Immature natural killer cell (primary cell): ENCODE measurements around the gene OR8D2. TPM values are rescaled to one million over a fixed set of nuclear protein-coding genes. Genes with fewer than 3 reads are reported as not detected.

Source experiments
- DNase-seq, 3 donors: peaks; one replicate each; pipeline ENCODE4 v3.0.0; 2022; ENCODE audit warnings: mixed read lengths in 1 of 3
- H3K27ac Mint-ChIP-seq, 6 donors: one replicate each; pipeline ENCODE4 v1.8.0; 2020; ENCODE audit warnings: mixed read lengths in 6 of 6, mild to moderate bottlenecking in 5 of 6, inconsistent platforms in 4 of 6, moderate library complexity in 3 of 6
- H3K27me3 Mint-ChIP-seq, 3 donors: one replicate each; pipeline ENCODE4 v1.8.0; 2020 to 2021; ENCODE audit warnings: low read depth in 3 of 3, mild to moderate bottlenecking in 3 of 3, mixed read lengths in 3 of 3, moderate library complexity in 3 of 3, inconsistent platforms in 1 of 3
- H3K36me3 Mint-ChIP-seq, 3 donors: one replicate each; pipeline ENCODE4 v1.8.0; 2020; ENCODE audit warnings: mixed read lengths in 3 of 3, inconsistent platforms in 2 of 3, mild to moderate bottlenecking in 2 of 3
- H3K4me1 Mint-ChIP-seq, 2 donors: one replicate each; pipeline ENCODE4 v1.8.0; 2020; ENCODE audit warnings: inconsistent platforms in 2 of 2, mild to moderate bottlenecking in 2 of 2, mixed read lengths in 2 of 2, moderate library complexity in 1 of 2
- H3K4me3 Mint-ChIP-seq, 5 donors: one replicate each; pipeline ENCODE4 v1.8.0; 2020; ENCODE audit warnings: mild to moderate bottlenecking in 5 of 5, mixed read lengths in 5 of 5, inconsistent platforms in 3 of 5, moderate library complexity in 3 of 5
- H3K9me3 Mint-ChIP-seq, 6 donors: one replicate each; pipeline ENCODE4 v1.8.0; 2020; ENCODE audit warnings: mild to moderate bottlenecking in 6 of 6, mixed read lengths in 6 of 6, inconsistent platforms in 4 of 6, moderate library complexity in 3 of 6
- polyA plus RNA-seq, 3 donors: library from polyadenylated mRNA; unstranded; fragments of 300-500 nt; fragmentation: Illumina TruSeq; gene quantifications; one replicate each; pipeline ENCODE4 v1.2.3, GENCODE V29; 2021

Gene OR8D2
- polyA plus RNA-seq, 3 donors from 2014 or later: not detected

- Mint-ChIP-seq H3K4me1 (no peaks in the 10 kb centered on the region), H3K27me3 (peaks cover 0 to 5% (median 3%) of the 10 kb centered on the region in 3 donors), H3K9me3 (peaks cover 0 to 4% (median 0%) of the 10 kb centered on the region in 6 donors), H3K4me3 (no peak overlapping the region), H3K27ac (no peak overlapping the region), H3K36me3 (no peaks in the 10 kb centered on the region)
- DNase-seq: no peak
Measured at GRCh38 chr11:124311670-124312069, 8.3 kb downstream of the OR8D2 start.

- no peaks in the 10 kb centered on the region for H3K36me3 Mint-ChIP-seq
- no peak for DNase-seq
- H3K9me3 Mint-ChIP-seq: peaks cover 0 to 4% (median 0%) of the 10 kb centered on the region in 6 donors
- H3K4me1 Mint-ChIP-seq: no peaks in the 10 kb centered on the region
- no peak overlapping the region for H3K27ac Mint-ChIP-seq
- H3K27me3 Mint-ChIP-seq: peaks cover 0 to 5% (median 3%) of the 10 kb centered on the region in 3 donors
- H3K4me3 Mint-ChIP-seq: no peak overlapping the region
Measured at GRCh38 chr11:124311269-124311668, 8.7 kb downstream of the OR8D2 start.

GRCh38 chr11:124310721-124311120 is 9.3 kb downstream of the OR8D2 start:
- H3K4me3 Mint-ChIP-seq: no peak overlapping the region
- no peak for DNase-seq
- H3K9me3 Mint-ChIP-seq: peaks cover 0 to 4% (median 0%) of the 10 kb centered on the region in 6 donors
- H3K27me3 Mint-ChIP-seq: peaks cover 0 to 5% (median 3%) of the 10 kb centered on the region in 3 donors
- no peaks in the 10 kb centered on the region for H3K36me3 Mint-ChIP-seq
- H3K27ac Mint-ChIP-seq: no peak overlapping the region
- H3K4me1 Mint-ChIP-seq: no peaks in the 10 kb centered on the region

GRCh38 chr11:124307093-124307492 is 12.9 kb downstream of the OR8D2 start:
- H3K4me1 Mint-ChIP-seq: no peaks in the 10 kb centered on the region
- H3K4me3 Mint-ChIP-seq: no peak overlapping the region
- H3K36me3 Mint-ChIP-seq: no peaks in the 10 kb centered on the region
- no peak overlapping the region for H3K27ac Mint-ChIP-seq
- H3K9me3 Mint-ChIP-seq: peaks cover 0 to 4% (median 0%) of the 10 kb centered on the region in 6 donors
- no peak for DNase-seq
- H3K27me3 Mint-ChIP-seq: peaks cover 3 to 5% (median 3%) of the 10 kb centered on the region in 3 donors

GRCh38 chr11:124302347-124303125 is 17.5 kb downstream of the OR8D2 start:
- H3K4me3 Mint-ChIP-seq: no peak overlapping the region
- H3K4me1 Mint-ChIP-seq: no peaks in the 10 kb centered on the region

GRCh38 chr11:124301548-124301947 is 18.4 kb downstream of the OR8D2 start:
- Mint-ChIP-seq H3K9me3 (no peaks in the 10 kb centered on the region), H3K36me3 (no peaks in the 10 kb centered on the region), H3K4me3 (no peak overlapping the region), H3K27ac (no peak overlapping the region), H3K4me1 (no peaks in the 10 kb centered on the region), H3K27me3 (peaks cover 1 to 5% (median 3%) of the 10 kb centered on the region in 3 donors)
- no peak for DNase-seq

More at GRCh38 chr11:124302347-124303125, 17.5 kb downstream of the OR8D2 start:
- Mint-ChIP-seq H3K27ac (no peak overlapping the region), H3K27me3 (peaks cover 1 to 5% (median 3%) of the 10 kb centered on the region in 3 donors), H3K36me3 (no peaks in the 10 kb centered on the region), H3K9me3 (no peaks in the 10 kb centered on the region)
- DNase-seq: no peak

- Mint-ChIP-seq H3K27ac (no peak overlapping the region), H3K9me3 (no peaks in the 10 kb centered on the region), H3K4me1 (no peaks in the 10 kb centered on the region), H3K27me3 (peaks cover under 1 to 3% (median 1%) of the 10 kb centered on the region in 3 donors), H3K36me3 (no peaks in the 10 kb centered on the region), H3K4me3 (no peak overlapping the region)
- no peak for DNase-seq
Measured at GRCh38 chr11:124297921-124298320, 22.1 kb downstream of the OR8D2 start.

- Mint-ChIP-seq H3K36me3 (no peaks in the 10 kb centered on the region), H3K27me3 (peaks cover 0 to 3% (median 1%) of the 10 kb centered on the region in 3 donors), H3K27ac (no peak overlapping the region), H3K4me3 (no peak overlapping the region), H3K9me3 (peaks cover 0 to 9% (median 0%) of the 10 kb centered on the region in 6 donors), H3K4me1 (no peaks in the 10 kb centered on the region)
- DNase-seq: no peak
Measured at GRCh38 chr11:124296016-124296415, 24.0 kb downstream of the OR8D2 start.

GRCh38 chr11:124294687-124295086 is 25.3 kb downstream of the OR8D2 start:
- Mint-ChIP-seq H3K4me3 (no peak overlapping the region), H3K4me1 (no peaks in the 10 kb centered on the region), H3K9me3 (peaks cover 0 to 10% (median 0%) of the 10 kb centered on the region in 6 donors), H3K36me3 (no peaks in the 10 kb centered on the region), H3K27me3 (peaks cover 0 to 3% (median 1%) of the 10 kb centered on the region in 3 donors), H3K27ac (no peak overlapping the region)
- DNase-seq: no peak

GRCh38 chr11:124285610-124286344 is 34.2 kb downstream of the OR8D2 start:
- Mint-ChIP-seq H3K4me1 (no peaks in the 10 kb centered on the region), H3K9me3 (peaks cover 0 to 8% (median 3%) of the 10 kb centered on the region in 6 donors), H3K27ac (no peak overlapping the region), H3K4me3 (no peak overlapping the region), H3K36me3 (no peaks in the 10 kb centered on the region), H3K27me3 (no peaks in the 10 kb centered on the region)
- no peak for DNase-seq

- Mint-ChIP-seq H3K36me3 (no peaks in the 10 kb centered on the region), H3K9me3 (peaks cover 0 to 10% (median 5%) of the 10 kb centered on the region in 6 donors), H3K4me1 (peaks cover 11 to 14% of the 10 kb centered on the region in 2 donors)
Measured at GRCh38 chr11:124278261-124278660, 41.7 kb downstream of the OR8D2 start.

GRCh38 chr11:124277804-124278203 is 42.2 kb downstream of the OR8D2 start:
- H3K4me1 Mint-ChIP-seq: peaks cover 11 to 14% of the 10 kb centered on the region in 2 donors
- H3K27me3 Mint-ChIP-seq: peaks cover 0 to 2% (median 0%) of the 10 kb centered on the region in 3 donors
- H3K36me3 Mint-ChIP-seq: no peaks in the 10 kb centered on the region
- no peak for DNase-seq
- peaks cover 0 to 10% (median 4%) of the 10 kb centered on the region in 6 donors for H3K9me3 Mint-ChIP-seq
- no peak overlapping the region for H3K4me3 Mint-ChIP-seq
- no peak overlapping the region for H3K27ac Mint-ChIP-seq

More at GRCh38 chr11:124278261-124278660, 41.7 kb downstream of the OR8D2 start:
- no peak for DNase-seq
- Mint-ChIP-seq H3K27ac (no peak overlapping the region), H3K4me3 (no peak overlapping the region), H3K27me3 (peaks cover 0 to 2% (median 0%) of the 10 kb centered on the region in 3 donors)

GRCh38 chr11:124277207-124277606 is 42.8 kb downstream of the OR8D2 start:
- Mint-ChIP-seq H3K27me3 (peaks cover 0 to 2% (median 0%) of the 10 kb centered on the region in 3 donors), H3K4me1 (peaks cover 11 to 14% of the 10 kb centered on the region in 2 donors), H3K9me3 (peaks cover 0 to 10% (median 4%) of the 10 kb centered on the region in 6 donors), H3K4me3 (peak overlapping the region in 1 of 5 donors; percentile 33), H3K36me3 (no peaks in the 10 kb centered on the region), H3K27ac (no peak overlapping the region)
- no peak for DNase-seq

- peak overlapping the region in 2 of 5 donors; percentile 11 to 19 for H3K4me3 Mint-ChIP-seq
- no peaks in the 10 kb centered on the region for H3K36me3 Mint-ChIP-seq
- peaks cover 0 to 8% (median 2%) of the 10 kb centered on the region in 6 donors for H3K9me3 Mint-ChIP-seq
- H3K27me3 Mint-ChIP-seq: peaks cover 0 to 3% (median 0%) of the 10 kb centered on the region in 3 donors
- no peak overlapping the region for H3K27ac Mint-ChIP-seq
- peak; percentile 5 to 19 (median 15) for DNase-seq
- H3K4me1 Mint-ChIP-seq: peaks cover 11 to 14% of the 10 kb centered on the region in 2 donors
Measured at GRCh38 chr11:124276081-124276480, 43.9 kb downstream of the OR8D2 start.
